HepG2 (cell line): Measurements from ENCODE around the gene CAND2.

ENCODE experiments used
- CTCF ChIP-seq: sonication (generic); formaldehyde crosslinking; IDR thresholded peaks from 2 replicates; pipeline ENCODE4 v1.5.0; 2020; ENCODE audit warnings: mild to moderate bottlenecking, missing genetic modification reagents, moderate library complexity
- EZH2 ChIP-seq: conservative IDR thresholded peaks from 2 replicates; pipeline ENCODE4 v1.6.1; 2012; ENCODE audit warnings: mild to moderate bottlenecking, low read depth, low read length, moderate library complexity
- SMC3 ChIP-seq: IDR thresholded peaks from 2 replicates; pipeline ENCODE4 v1.6.1; 2011; ENCODE audit warnings: low read length, improper control_type of control experiment
- STAG1 ChIP-seq: sonication (generic); formaldehyde crosslinking; IDR thresholded peaks from 2 replicates; pipeline ENCODE4 v1.4.0; 2020; ENCODE audit warnings: missing genetic modification reagents
- TCF7L2 ChIP-seq: IDR thresholded peaks from 2 replicates; pipeline ENCODE4 v1.6.1; 2011; ENCODE audit warnings: mild to moderate bottlenecking, low read depth, low read length, moderate library complexity
- ZNF274 ChIP-seq: sonication (generic); formaldehyde crosslinking; IDR thresholded peaks from 2 replicates; pipeline ENCODE4 v1.5.1; 2020; ENCODE audit warnings: mild to moderate bottlenecking, missing genetic modification reagents
- ZNF382 ChIP-seq: sonication (generic); formaldehyde crosslinking; IDR thresholded peaks from 2 replicates; pipeline ENCODE4 v1.5.0; 2020; ENCODE audit warnings: missing genetic modification reagents, mild to moderate bottlenecking, borderline replicate concordance
- ZNF83 ChIP-seq: sonication (generic); formaldehyde crosslinking; IDR thresholded peaks from 2 replicates; pipeline ENCODE4 v1.4.0; 2020; ENCODE audit warnings: missing genetic modification reagents, mild to moderate bottlenecking, borderline replicate concordance
- TF ChIP-seq, protein P1 (sequence below): sonication (generic); formaldehyde crosslinking; IDR thresholded peaks from 2 replicates; pipeline ENCODE4 v1.4.0; 2020; ENCODE audit warnings: low read depth, mild to moderate bottlenecking, missing genetic modification reagents

- TF ChIP-seq STAG1 (no peak), TCF7L2 (no peak), CTCF (CRISPR knock-in tag) (no peak), ZNF83 (CRISPR knock-in tag) (no peak), ZNF382 (CRISPR knock-in tag) (no peak), ZNF274 (no peak), SMC3 (no peak), EZH2 (no peak)
- TF ChIP-seq, protein P1, sequence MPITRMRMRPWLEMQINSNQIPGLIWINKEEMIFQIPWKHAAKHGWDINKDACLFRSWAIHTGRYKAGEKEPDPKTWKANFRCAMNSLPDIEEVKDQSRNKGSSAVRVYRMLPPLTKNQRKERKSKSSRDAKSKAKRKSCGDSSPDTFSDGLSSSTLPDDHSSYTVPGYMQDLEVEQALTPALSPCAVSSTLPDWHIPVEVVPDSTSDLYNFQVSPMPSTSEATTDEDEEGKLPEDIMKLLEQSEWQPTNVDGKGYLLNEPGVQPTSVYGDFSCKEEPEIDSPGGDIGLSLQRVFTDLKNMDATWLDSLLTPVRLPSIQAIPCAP (CRISPR knock-in tag), result no peak
Observed at GRCh38 chr3:12748477-12748876, 48.0 kb upstream of the CAND2 start.
